MCF 10A (cell line): ENCODE data around the gene TMEM245. TPM values are rescaled to one million over a fixed set of nuclear protein-coding genes. Genes with fewer than 3 reads are reported as not detected.

Experiments
- BruUV-seq: library from RNA; stranded (reverse); fragments of 400-500 nt; replicated peaks from 2 replicates; lab custom pipeline; 2021; lab: Mats Ljungman, UMichigan
- CTCF ChIA-PET: fragments of 300-600 bp; sonication (Branson Sonifier 250); formaldehyde crosslinking; extraction: SDS; loops from one replicate; lab custom pipeline; 2021; ENCODE audit warnings: antibody characterized with exemption, inconsistent platforms; lab: Yijun Ruan, JAX
- POLR2A ChIA-PET: fragments of 300-600, 350-650 bp; sonication (Branson Sonifier 250); formaldehyde crosslinking; extraction: SDS; loops from one replicate; lab custom pipeline; 2020; ENCODE audit warnings: antibody characterized with exemption, inconsistent platforms; lab: Yijun Ruan, JAX
- DNase-seq: peaks from one replicate; pipeline ENCODE4 v3.0.0-alpha.2; 2018; ENCODE audit not compliant: unreplicated experiment
- H3K27ac Mint-ChIP-seq: one replicate; pipeline ENCODE4 v1.8.0; 2022; ENCODE audit warnings: mild to moderate bottlenecking, low read depth, mixed read lengths; ENCODE audit not compliant: unreplicated experiment
- H3K27me3 Mint-ChIP-seq: one replicate; pipeline ENCODE4 v1.8.0; 2022; ENCODE audit warnings: mixed read lengths; ENCODE audit not compliant: insufficient read depth, unreplicated experiment
- H3K36me3 Mint-ChIP-seq: one replicate; pipeline ENCODE4 v1.8.0; 2022; ENCODE audit warnings: mild to moderate bottlenecking, moderate library complexity, mixed read lengths; ENCODE audit not compliant: insufficient read depth, unreplicated experiment
- H3K4me1 Mint-ChIP-seq: one replicate; pipeline ENCODE4 v1.8.0; 2022; ENCODE audit warnings: mixed read lengths; ENCODE audit not compliant: insufficient read depth, unreplicated experiment
- H3K4me3 Mint-ChIP-seq: one replicate; pipeline ENCODE4 v1.8.0; 2022; ENCODE audit warnings: mild to moderate bottlenecking, moderate library complexity, mixed read lengths; ENCODE audit not compliant: unreplicated experiment
- H3K9me3 Mint-ChIP-seq: one replicate; pipeline ENCODE4 v1.8.0; 2022; ENCODE audit warnings: mixed read lengths; ENCODE audit not compliant: unreplicated experiment
- intact Hi-C: fragments of 100-400 bp; cut with micrococcal nuclease; formaldehyde crosslinking; loops from 2 replicates; pipeline ENCODE4 v1.14.1; 2022
- total RNA-seq: library from RNA; stranded (reverse); gene quantifications from 2 replicates; pipeline ENCODE4 v1.2.3, GENCODE V29; 2022
- TF ChIP-seq, protein P1 (sequence below): fragments of 200-600 bp; IDR thresholded peaks from one replicate; pipeline ENCODE4 v1.8.0; 2022; ENCODE audit warnings: antibody characterized with exemption, mild to moderate bottlenecking; ENCODE audit not compliant: unreplicated experiment

Gene TMEM245
- total RNA-seq, 1 experiment from 2014 or later: 35.0 TPM

DNA sequence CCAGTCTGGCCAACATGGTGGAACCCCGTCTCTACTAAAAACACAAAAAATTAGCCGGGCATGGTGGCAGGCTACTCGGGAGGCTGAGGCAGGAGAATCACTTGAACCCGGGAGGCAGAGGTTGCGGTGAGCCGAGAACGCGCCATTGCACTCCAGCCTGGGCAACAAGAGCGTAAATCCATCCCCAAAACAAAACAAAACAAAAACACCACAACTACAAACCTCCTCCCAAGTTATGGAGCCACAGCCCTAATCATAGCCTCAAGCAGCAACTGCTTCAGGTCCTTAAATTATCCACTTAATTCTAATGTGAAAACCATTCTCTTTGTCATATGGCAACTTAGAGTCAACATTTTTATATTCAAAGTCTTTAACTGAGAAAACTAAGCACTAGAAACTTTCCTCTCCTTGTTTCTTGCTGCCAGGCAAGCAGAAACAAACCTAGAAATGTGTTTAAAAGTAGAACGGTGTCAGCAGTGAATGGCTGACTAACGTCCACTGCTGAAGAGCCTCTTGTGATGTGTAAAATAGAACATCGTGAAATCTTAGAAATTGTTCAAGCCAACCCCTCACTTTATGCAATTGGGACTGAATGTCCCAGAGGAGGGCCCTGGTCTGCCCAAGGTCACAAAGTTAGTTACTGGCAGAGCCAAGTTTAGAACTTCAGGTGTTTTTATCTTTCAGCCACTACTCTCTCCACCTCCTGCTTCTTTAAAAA, 5.7 kb downstream of the TMEM245 start:
- POLR2A ChIA-PET: interaction anchor here (0.7 to 2.2 kb wide), 8 partner anchors 12 to 424 kb away, joined by 3 to 18 read pairs (median 4); no protein-coding TSS in a partner anchor
- CTCF ChIA-PET: no interaction called here
- Mint-ChIP-seq H3K4me1 (peaks cover 50% of the 10 kb centered on the region), H3K4me3 (peak overlapping the region; percentile 60), H3K9me3 (no peaks in the 10 kb centered on the region), H3K27ac (peak overlapping the region; percentile 86), H3K27me3 (no peaks in the 10 kb centered on the region), H3K36me3 (peaks cover 19% of the 10 kb centered on the region)
- TF ChIP-seq, protein P1, sequence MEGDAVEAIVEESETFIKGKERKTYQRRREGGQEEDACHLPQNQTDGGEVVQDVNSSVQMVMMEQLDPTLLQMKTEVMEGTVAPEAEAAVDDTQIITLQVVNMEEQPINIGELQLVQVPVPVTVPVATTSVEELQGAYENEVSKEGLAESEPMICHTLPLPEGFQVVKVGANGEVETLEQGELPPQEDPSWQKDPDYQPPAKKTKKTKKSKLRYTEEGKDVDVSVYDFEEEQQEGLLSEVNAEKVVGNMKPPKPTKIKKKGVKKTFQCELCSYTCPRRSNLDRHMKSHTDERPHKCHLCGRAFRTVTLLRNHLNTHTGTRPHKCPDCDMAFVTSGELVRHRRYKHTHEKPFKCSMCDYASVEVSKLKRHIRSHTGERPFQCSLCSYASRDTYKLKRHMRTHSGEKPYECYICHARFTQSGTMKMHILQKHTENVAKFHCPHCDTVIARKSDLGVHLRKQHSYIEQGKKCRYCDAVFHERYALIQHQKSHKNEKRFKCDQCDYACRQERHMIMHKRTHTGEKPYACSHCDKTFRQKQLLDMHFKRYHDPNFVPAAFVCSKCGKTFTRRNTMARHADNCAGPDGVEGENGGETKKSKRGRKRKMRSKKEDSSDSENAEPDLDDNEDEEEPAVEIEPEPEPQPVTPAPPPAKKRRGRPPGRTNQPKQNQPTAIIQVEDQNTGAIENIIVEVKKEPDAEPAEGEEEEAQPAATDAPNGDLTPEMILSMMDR: no peak
- BruUV-seq: no TSS peak
- intact Hi-C loops: loop anchor here (5.0 to 10.0 kb wide), 2 partner anchors 121 to 203 kb away; no protein-coding TSS in a partner anchor
- DNase-seq: no peak

DNA sequence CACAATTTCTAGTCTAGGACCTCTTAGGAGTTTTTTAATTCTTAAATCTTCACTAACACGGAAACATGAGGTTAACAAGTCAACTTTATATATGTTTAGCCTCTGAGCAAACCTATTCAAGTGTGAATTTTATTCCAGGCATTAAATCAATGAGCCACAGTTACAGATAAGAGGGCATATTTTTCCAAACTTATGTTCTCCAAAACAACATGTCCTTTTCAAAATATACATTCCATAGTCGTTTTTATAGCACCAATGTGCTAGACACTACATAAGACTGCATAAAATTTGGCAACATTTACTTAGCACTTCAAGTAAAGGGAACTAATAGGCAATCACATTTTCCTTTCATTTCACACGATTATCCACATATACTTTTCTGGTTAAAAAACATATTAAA, 6.5 kb downstream of the TMEM245 start:
- no peaks in the 10 kb centered on the region for H3K27me3 Mint-ChIP-seq
- BruUV-seq: no TSS peak
- intact Hi-C loops: loop anchor here (5.0 to 10.0 kb wide), 2 partner anchors 122 to 204 kb away; no protein-coding TSS in a partner anchor
- ChIA-PET POLR2A (interaction anchor here (0.7 kb wide), 1 partner anchor 11 kb away, joined by 3 read pairs; no protein-coding TSS in a partner anchor), CTCF (no interaction called here)
- TF ChIP-seq, protein P1: no peak
- H3K4me1 Mint-ChIP-seq: peaks cover 54% of the 10 kb centered on the region
- no peak for DNase-seq
- H3K4me3 Mint-ChIP-seq: no peak overlapping the region
- H3K27ac Mint-ChIP-seq: peak overlapping the region; percentile 86
- peaks cover 13% of the 10 kb centered on the region for H3K36me3 Mint-ChIP-seq
- no peaks in the 10 kb centered on the region for H3K9me3 Mint-ChIP-seq

DNA sequence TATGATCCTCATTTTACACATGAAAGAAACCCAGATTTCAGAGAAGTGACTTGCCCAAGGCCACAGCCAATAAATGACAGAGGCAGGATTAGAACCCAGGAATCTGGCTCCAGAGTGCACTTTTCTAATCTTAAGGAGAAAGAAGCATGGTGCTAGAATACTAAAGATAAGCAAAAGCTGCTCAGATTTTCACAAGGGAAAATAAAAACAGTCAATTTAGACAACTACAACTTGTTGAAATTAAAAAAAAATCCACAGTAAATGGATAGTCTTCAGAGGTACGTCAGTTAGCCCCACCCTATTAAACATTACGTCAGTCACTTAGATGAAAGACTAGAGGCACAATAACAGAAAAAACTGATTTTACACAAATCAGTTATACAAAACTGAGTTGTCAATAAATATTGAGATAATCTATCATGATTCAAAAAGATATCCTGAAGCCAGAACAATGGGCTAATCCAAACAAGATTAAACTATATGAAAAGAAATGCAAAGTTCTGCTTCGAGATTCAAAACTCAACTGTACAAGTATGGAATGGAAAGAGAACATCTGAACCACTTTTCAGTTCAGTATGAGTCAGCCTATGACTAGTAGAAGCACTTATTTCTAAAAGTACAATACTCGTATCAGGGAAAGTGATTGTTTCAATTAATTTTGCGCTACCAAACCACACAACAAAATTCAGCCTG, 9.3 kb downstream of the TMEM245 start:
- intact Hi-C loops: loop anchor here (2.0 to 10.0 kb wide), 3 partner anchors 98 to 207 kb away; partner anchors contain the start of gene CTNNAL1
- CTCF ChIA-PET: interaction anchor here (1.3 kb wide), 1 partner anchor 8 kb away, joined by 4 read pairs; no protein-coding TSS in a partner anchor
- peak; percentile 61 for DNase-seq
- TSS peak; percentile 64 for BruUV-seq
- Mint-ChIP-seq H3K27ac (peak overlapping the region; percentile 95), H3K36me3 (peaks cover 13% of the 10 kb centered on the region), H3K9me3 (no peaks in the 10 kb centered on the region), H3K27me3 (no peaks in the 10 kb centered on the region), H3K4me1 (peaks cover 54% of the 10 kb centered on the region), H3K4me3 (peak overlapping the region; percentile 59)
- TF ChIP-seq, protein P1: no peak
- POLR2A ChIA-PET: interaction anchor here (0.6 to 3.5 kb wide), 9 partner anchors 8 to 500 kb away, joined by 3 to 71 read pairs (median 4); partner anchors contain the start of gene TMEM245
